Liver (tissue), 3 donors: ENCODE data around the gene MICAL2.
A peak's percentile ranks its signal among the peaks of the same experiment; 100 is the strongest.

Experiments
- EGR1 ChIP-seq, 2 donors: IDR thresholded peaks; 2 replicates each; pipeline ENCODE4 v1.6.1; 2016 to 2018; ENCODE audit warnings: antibody characterized with exemption in 2 of 2, low read depth in 2 of 2
- FOXA1 ChIP-seq: IDR thresholded peaks from 2 replicates; pipeline ENCODE4 v1.6.1; 2016; ENCODE audit warnings: antibody characterized with exemption
- GABPA ChIP-seq, 2 donors: IDR thresholded peaks in 1 of 2; conservative IDR thresholded peaks in 1 of 2; 2 replicates each; pipeline ENCODE4 v1.6.1; 2016; ENCODE audit warnings: antibody characterized with exemption in 2 of 2, mild to moderate bottlenecking in 1 of 2, moderate library complexity in 1 of 2
- HNF4A ChIP-seq, 2 donors: conservative IDR thresholded peaks; 2 replicates each; pipeline ENCODE4 v1.6.1; 2016; ENCODE audit warnings: antibody characterized with exemption in 2 of 2, mild to moderate bottlenecking in 2 of 2
- HNF4G ChIP-seq: IDR thresholded peaks from 2 replicates; pipeline ENCODE4 v1.6.1; 2016; ENCODE audit warnings: antibody characterized with exemption
- JUND ChIP-seq, 2 donors: IDR thresholded peaks; 2 replicates each; pipeline ENCODE4 v1.6.1; 2016; ENCODE audit warnings: antibody characterized with exemption in 2 of 2
- RAD21 ChIP-seq, 2 donors: IDR thresholded peaks; 2 replicates each; pipeline ENCODE4 v1.6.1; 2016; ENCODE audit warnings: antibody characterized with exemption in 2 of 2, mild to moderate bottlenecking in 2 of 2
- SP1 ChIP-seq: IDR thresholded peaks from 2 replicates; pipeline ENCODE4 v1.6.1; 2018; ENCODE audit warnings: antibody characterized with exemption, mild to moderate bottlenecking
- TF ChIP-seq, protein P1 (sequence below): fragments of 150-350 bp; IDR thresholded peaks from 2 replicates; pipeline ENCODE4 v1.5.1; 2017; ENCODE audit warnings: improper control_type of control experiment, low read depth, low read length; ENCODE audit not compliant: missing input control
- TF ChIP-seq, protein P2 (sequence below): IDR thresholded peaks from 2 replicates; pipeline ENCODE4 v1.6.1; 2016; ENCODE audit warnings: antibody characterized with exemption
- TF ChIP-seq, protein P3 (sequence below): IDR thresholded peaks from 2 replicates; pipeline ENCODE4 v1.6.1; 2016; ENCODE audit warnings: antibody characterized with exemption
- donor health status: healthy.
- donor health status: healthy.

DNA sequence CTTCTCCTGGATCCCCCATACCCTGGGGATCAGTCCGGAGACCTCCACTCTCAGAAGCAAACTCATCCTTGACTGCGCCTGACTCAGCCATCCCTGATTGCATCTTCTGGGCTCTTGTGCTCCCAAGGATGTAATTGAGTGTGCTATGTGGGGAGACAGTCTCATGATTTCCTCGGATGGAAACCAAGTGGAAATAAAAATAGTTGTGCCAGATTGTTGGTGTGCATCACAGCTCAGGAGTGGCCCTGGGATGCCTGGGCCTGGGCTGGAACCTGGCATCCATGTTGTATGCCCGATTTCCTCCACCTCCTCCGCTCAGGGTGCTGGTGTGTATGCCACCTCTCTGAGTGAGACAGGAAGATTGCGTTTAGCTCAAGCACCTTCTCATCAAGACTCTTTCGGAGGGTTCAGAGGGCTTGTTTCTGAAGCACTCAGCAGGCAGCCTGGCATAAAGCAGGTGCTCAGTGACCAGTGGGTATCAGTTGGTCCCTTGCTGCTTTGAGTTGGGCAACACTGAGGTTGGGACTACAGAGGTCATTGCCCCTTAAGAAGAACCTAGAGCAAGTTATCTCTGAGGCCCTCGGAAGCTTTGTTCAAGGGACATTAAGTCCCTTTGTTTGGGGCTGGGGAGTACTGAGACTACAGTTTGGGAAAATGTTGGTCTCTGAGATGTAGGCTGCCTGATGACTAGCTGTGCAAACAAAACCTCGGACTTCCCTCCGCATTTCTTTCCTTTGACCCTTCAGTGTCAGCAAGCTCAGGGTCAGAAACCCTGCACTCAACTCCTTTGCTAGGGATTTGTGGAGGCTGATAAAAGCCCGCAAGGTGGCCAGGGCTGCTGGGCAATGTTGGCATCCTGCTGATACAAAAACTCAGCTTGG lies 24.8 kb upstream of the MICAL2 start:
- TF ChIP-seq, protein P1, sequence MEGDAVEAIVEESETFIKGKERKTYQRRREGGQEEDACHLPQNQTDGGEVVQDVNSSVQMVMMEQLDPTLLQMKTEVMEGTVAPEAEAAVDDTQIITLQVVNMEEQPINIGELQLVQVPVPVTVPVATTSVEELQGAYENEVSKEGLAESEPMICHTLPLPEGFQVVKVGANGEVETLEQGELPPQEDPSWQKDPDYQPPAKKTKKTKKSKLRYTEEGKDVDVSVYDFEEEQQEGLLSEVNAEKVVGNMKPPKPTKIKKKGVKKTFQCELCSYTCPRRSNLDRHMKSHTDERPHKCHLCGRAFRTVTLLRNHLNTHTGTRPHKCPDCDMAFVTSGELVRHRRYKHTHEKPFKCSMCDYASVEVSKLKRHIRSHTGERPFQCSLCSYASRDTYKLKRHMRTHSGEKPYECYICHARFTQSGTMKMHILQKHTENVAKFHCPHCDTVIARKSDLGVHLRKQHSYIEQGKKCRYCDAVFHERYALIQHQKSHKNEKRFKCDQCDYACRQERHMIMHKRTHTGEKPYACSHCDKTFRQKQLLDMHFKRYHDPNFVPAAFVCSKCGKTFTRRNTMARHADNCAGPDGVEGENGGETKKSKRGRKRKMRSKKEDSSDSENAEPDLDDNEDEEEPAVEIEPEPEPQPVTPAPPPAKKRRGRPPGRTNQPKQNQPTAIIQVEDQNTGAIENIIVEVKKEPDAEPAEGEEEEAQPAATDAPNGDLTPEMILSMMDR, result no peak
- peak; percentile 69 to 82 for TF ChIP-seq HNF4A (conservative IDR thresholded peaks at IDR 0.05)
- TF ChIP-seq RAD21 (IDR thresholded peaks at IDR 0.05), result peak in 1 of 2 donors; percentile 20
- no peak for TF ChIP-seq GABPA (IDR thresholded peaks at IDR 0.05 in 1 of 2, conservative IDR thresholded peaks at IDR 0.05 in 1 of 2)
- TF ChIP-seq, protein P2, sequence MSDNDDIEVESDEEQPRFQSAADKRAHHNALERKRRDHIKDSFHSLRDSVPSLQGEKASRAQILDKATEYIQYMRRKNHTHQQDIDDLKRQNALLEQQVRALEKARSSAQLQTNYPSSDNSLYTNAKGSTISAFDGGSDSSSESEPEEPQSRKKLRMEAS, result no peak
- TF ChIP-seq SP1, result no peak
- no peak for TF ChIP-seq FOXA1
- TF ChIP-seq EGR1 (IDR thresholded peaks at IDR 0.05; ENCODE audit: low read depth in 2 of 2), result no peak
- peak; percentile 18 for TF ChIP-seq HNF4G
- peak in 1 of 2 donors; percentile 33 for TF ChIP-seq JUND (IDR thresholded peaks at IDR 0.05)
- TF ChIP-seq, protein P3, sequence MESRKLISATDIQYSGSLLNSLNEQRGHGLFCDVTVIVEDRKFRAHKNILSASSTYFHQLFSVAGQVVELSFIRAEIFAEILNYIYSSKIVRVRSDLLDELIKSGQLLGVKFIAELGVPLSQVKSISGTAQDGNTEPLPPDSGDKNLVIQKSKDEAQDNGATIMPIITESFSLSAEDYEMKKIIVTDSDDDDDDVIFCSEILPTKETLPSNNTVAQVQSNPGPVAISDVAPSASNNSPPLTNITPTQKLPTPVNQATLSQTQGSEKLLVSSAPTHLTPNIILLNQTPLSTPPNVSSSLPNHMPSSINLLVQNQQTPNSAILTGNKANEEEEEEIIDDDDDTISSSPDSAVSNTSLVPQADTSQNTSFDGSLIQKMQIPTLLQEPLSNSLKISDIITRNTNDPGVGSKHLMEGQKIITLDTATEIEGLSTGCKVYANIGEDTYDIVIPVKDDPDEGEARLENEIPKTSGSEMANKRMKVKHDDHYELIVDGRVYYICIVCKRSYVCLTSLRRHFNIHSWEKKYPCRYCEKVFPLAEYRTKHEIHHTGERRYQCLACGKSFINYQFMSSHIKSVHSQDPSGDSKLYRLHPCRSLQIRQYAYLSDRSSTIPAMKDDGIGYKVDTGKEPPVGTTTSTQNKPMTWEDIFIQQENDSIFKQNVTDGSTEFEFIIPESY, result no peak
